K562 (cell line): ENCODE measurements around the gene LRP1-AS. TPM values are rescaled to one million over a fixed set of nuclear protein-coding genes. Genes with fewer than 3 reads are reported as not detected.
A peak's percentile ranks its signal among the peaks of the same experiment; 100 is the strongest.

Experiments used
- ATAC-seq: fragments of 200-7000 bp; cut with Tn5 transposase; 3 replicates; pipeline ENCODE4 v1.9.1; 2020; ENCODE audit warnings: moderate library complexity
- BruUV-seq: library from RNA; stranded (reverse); fragments of 400-500 nt; replicated peaks from 2 replicates; lab custom pipeline; 2021; lab: Mats Ljungman, UMichigan
- CTCF ChIA-PET: fragments of 300-600 bp; formaldehyde crosslinking; extraction: SDS; loops from one replicate; lab custom pipeline; 2021; ENCODE audit warnings: low intra/inter-chr PET ratio; lab: Yijun Ruan, JAX
- POLR2A ChIA-PET: fragments of 300-600, 350-650 bp; sonication (Branson Sonifier 250); formaldehyde crosslinking; extraction: SDS; loops from one replicate; lab custom pipeline; 2021; ENCODE audit warnings: antibody characterized with exemption, inconsistent platforms; lab: Yijun Ruan, JAX
- DNase-seq, 4 experiments: peaks; one replicate each; pipeline versions ENCODE4 v3.0.0 to v3.0.0-alpha.2; 2011 to 2018; ENCODE audit warnings: low spot score in 3 of 4, mixed read lengths in 3 of 4; ENCODE audit errors: extremely low read depth in 1 of 4
- FAIRE-seq: peaks from 2 replicates; lab custom pipeline; 2011; peaks lifted over from hg19 to GRCh38; lab: Jason Lieb, UNC
- H2AFZ ChIP-seq: 2 replicates; pipeline ENCODE4 v1.6.0; 2011; ENCODE audit warnings: low read depth, low read length, control low read depth, inconsistent platforms
- H3K27ac ChIP-seq: fragments of 200-600 bp; 3 replicates; pipeline ENCODE4 v1.8.0; 2011; ENCODE audit warnings: low read depth, mild to moderate bottlenecking, control low read depth, inconsistent platforms, low read length, moderate library complexity, mixed read lengths; ENCODE audit errors: extremely low read depth
- H3K27me3 ChIP-seq, 2 experiments: fragments of 300-600 bp in 1 of 2; 2 replicates in 1 of 2; 3 replicates in 1 of 2; pipeline versions ENCODE4 v1.6.0 to v1.8.0; 2011; ENCODE audit warnings: inconsistent platforms in 2 of 2, low read length in 2 of 2, mild to moderate bottlenecking in 1 of 2, mixed read lengths in 1 of 2, moderate library complexity in 1 of 2; ENCODE audit not compliant: control insufficient read depth in 2 of 2, insufficient read depth in 2 of 2
- H3K36me3 ChIP-seq: fragments of 300-600 bp; 3 replicates; pipeline ENCODE4 v1.8.0; 2011; ENCODE audit warnings: mild to moderate bottlenecking, low read length, inconsistent platforms; ENCODE audit not compliant: control insufficient read depth, insufficient read depth
- H3K4me1 ChIP-seq, 2 experiments: fragments of 200-600 bp in 1 of 2; replicated peaks in 1 of 2; 2 replicates in 1 of 2; 3 replicates in 1 of 2; pipeline versions ENCODE4 v1.5.1 to v1.8.0; 2011; ENCODE audit warnings: inconsistent platforms in 2 of 2, low read length in 2 of 2, mild to moderate bottlenecking in 1 of 2, mixed read lengths in 1 of 2, moderate library complexity in 1 of 2; ENCODE audit not compliant: control insufficient read depth in 2 of 2, insufficient read depth in 2 of 2
- H3K4me2 ChIP-seq: 2 replicates; pipeline ENCODE4 v1.6.1; 2011; ENCODE audit warnings: low read length, control low read depth, inconsistent platforms, mixed read lengths; ENCODE audit not compliant: insufficient read depth
- H3K4me3 ChIP-seq: fragments of 200-600 bp; sonication (generic), shearing (Covaris generic); 2 replicates; pipeline ENCODE4 v1.5.1; 2016; ENCODE audit warnings: control low read depth, inconsistent platforms
- H3K79me2 ChIP-seq: fragments of 200-600 bp; 3 replicates; pipeline ENCODE4 v1.8.0; 2011; ENCODE audit warnings: low read length, inconsistent platforms; ENCODE audit not compliant: control insufficient read depth, insufficient read depth
- H3K9ac ChIP-seq, 2 experiments: 2 replicates each; pipeline versions ENCODE4 v1.6.0 to v1.6.1; 2011; ENCODE audit warnings: low read depth in 2 of 2, low read length in 2 of 2, control low read depth in 1 of 2, inconsistent platforms in 1 of 2, mild to moderate bottlenecking in 1 of 2, mixed read lengths in 1 of 2; ENCODE audit not compliant: insufficient read depth in 1 of 2
- H3K9me1 ChIP-seq: one replicate; pipeline ENCODE4 v1.6.0; 2011; ENCODE audit warnings: inconsistent platforms, mild to moderate bottlenecking, low read length, moderate library complexity; ENCODE audit not compliant: control insufficient read depth, insufficient read depth
- H3K9me3 ChIP-seq: replicated peaks from 2 replicates; pipeline ENCODE4 v1.5.1; 2011; ENCODE audit warnings: low read depth, low read length, inconsistent platforms; ENCODE audit not compliant: control insufficient read depth, insufficient read depth
- H4K20me1 ChIP-seq: replicated peaks from 2 replicates; pipeline ENCODE4 v1.6.1; 2011; ENCODE audit warnings: low read length, inconsistent platforms, mixed read lengths; ENCODE audit not compliant: control insufficient read depth, insufficient read depth
- ZNF134 ChIP-seq: fragments of 250-450 bp; sonication (Bioruptor Pico); conservative IDR thresholded peaks from 2 replicates; pipeline ENCODE4 v1.4.0; 2020
- ZNF316 ChIP-seq: fragments of 450-650 bp; IDR thresholded peaks from 2 replicates; pipeline ENCODE4 v1.6.1; 2016
- WGBS: fragments of 100-300 bp; shearing (Covaris generic); methylation state at CpG from one replicate; pipeline ENCODE4 v1.1.6; 2016; ENCODE audit warnings: low coverage, mixed read lengths; ENCODE audit not compliant: insufficient coverage; ENCODE audit errors: missing lambda C conversion rate; 5-methylcytosine and 5-hydroxymethylcytosine counted together
- in situ Hi-C: fragments of 300-500 bp; cut with MboI; formaldehyde crosslinking; loops from 4 replicates; pipeline ENCODE4 v1.15.0; 2018; ENCODE audit warnings: inconsistent platforms, mixed read lengths
- intact Hi-C: fragments of 100-400 bp; cut with micrococcal nuclease; formaldehyde crosslinking; loops from 2 replicates; pipeline ENCODE4 v1.14.2; 2022
- polyA plus RNA-seq, 8 experiments: library from polyadenylated mRNA; depleted of rRNA in 4 of 8; stranded (reverse) in 5 of 8; unstranded in 3 of 8; fragments of >200 nt; fragmentation: Nextera tagmentation in 2 of 8; fragmentation: Illumina TruSeq in 1 of 8; extraction: Ambion mirVana in 2 of 8; extraction: Trizol in 1 of 8; gene quantifications; 2 replicates each; pipeline versions ENCODE4 v1.2.1 to v1.2.3, GENCODE V29; 2011 to 2014; ENCODE audit warnings: inconsistent platforms in 1 of 8, missing spikeins in 1 of 8
- total RNA-seq, 7 experiments: library from RNA; depleted of rRNA in 6 of 7; stranded (reverse); fragments of >200 nt in 6 of 7; fragmentation: Illumina TruSeq in 2 of 7; extraction: Trizol in 2 of 7; gene quantifications; 2 replicates each; pipeline versions ENCODE4 v1.2.1 to v1.2.3, GENCODE V29; 2011 to 2021; ENCODE audit warnings: low replicate concordance in 1 of 7
- TF ChIP-seq, protein P1 (sequence below): fragments of 450-650 bp; conservative IDR thresholded peaks from 2 replicates; pipeline ENCODE4 v1.6.1; 2016; ENCODE audit warnings: missing genetic modification characterization, low read depth, mild to moderate bottlenecking, missing compliant biosample characterization, moderate library complexity
- TF ChIP-seq, protein P2 (sequence below), 2 experiments: fragments of 450-650 bp; conservative IDR thresholded peaks; 2 replicates each; pipeline ENCODE4 v1.6.1; 2017; ENCODE audit warnings: mild to moderate bottlenecking in 2 of 2, moderate library complexity in 2 of 2
- TF ChIP-seq, protein P3 (sequence below), 3 experiments: IDR thresholded peaks in 2 of 3; conservative IDR thresholded peaks in 1 of 3; 2 replicates each; pipeline ENCODE4 v1.5.1; 2011 to 2012; ENCODE audit warnings: low read length in 3 of 3, mild to moderate bottlenecking in 3 of 3, control low read depth in 2 of 3, improper control_type of control experiment in 1 of 3, inconsistent platforms in 1 of 3, low read depth in 1 of 3, mixed read lengths in 1 of 3, moderate library complexity in 1 of 3; ENCODE audit not compliant: insufficient read depth in 2 of 3

The LRP1-AS gene
- total and polyA plus RNA-seq, 9 of the 15 experiments (the other 6 are each of a cell fraction or from before 2014, with no cell fraction given): not detected

DNA sequence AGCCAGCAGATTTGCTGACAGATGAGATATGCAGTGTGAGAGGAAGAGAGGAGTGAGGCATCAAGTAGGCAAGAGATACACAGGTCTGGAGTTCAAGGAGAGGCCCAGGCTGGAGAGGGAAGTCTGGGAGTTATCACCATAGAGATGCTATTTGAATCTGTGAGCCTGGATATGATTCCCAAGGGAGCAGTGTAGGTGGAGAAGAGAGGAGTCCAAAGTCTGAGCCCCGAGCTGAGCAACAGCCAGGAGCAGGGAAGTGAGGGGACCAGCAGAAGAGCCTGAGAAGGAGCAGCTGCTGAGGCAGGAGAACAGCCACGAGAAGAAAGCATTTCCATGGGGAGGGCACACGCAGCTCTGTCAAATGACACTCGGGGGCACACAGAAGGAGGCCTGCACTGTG, 49.0 kb upstream of the LRP1-AS start:
- peaks cover 44% of the 10 kb centered on the region for H4K20me1 ChIP-seq
- H3K4me2 ChIP-seq: no peak overlapping the region
- no peak overlapping the region for H2AFZ ChIP-seq
- no peaks in the 10 kb centered on the region for H3K79me2 ChIP-seq
- H3K36me3 ChIP-seq: no peaks in the 10 kb centered on the region
- no peaks in the 10 kb centered on the region for H3K9me1 ChIP-seq
- no peak overlapping the region for H3K27ac ChIP-seq
- H3K4me3 ChIP-seq: no peak overlapping the region
- ChIA-PET CTCF (no interaction called here), POLR2A (interaction anchor here (0.5 to 1.1 kb wide), 4 partner anchors 12 to 1238 kb away, joined by 3 to 4 read pairs (median 4); no protein-coding TSS in a partner anchor)
- H3K4me1 ChIP-seq: peaks cover 0 to 62% of the 10 kb centered on the region in 2 experiments; a peak in 2 of 5 replicates
- intact Hi-C loops (loop anchor here (5.0 kb wide), 1 partner anchor 46 kb away; no protein-coding TSS in a partner anchor), in situ Hi-C loops (no loop called here)
- no peaks in the 10 kb centered on the region for H3K9me3 ChIP-seq
- 0% methylated on average over 4 of the region's 4 CpGs for WGBS
- no peak for FAIRE-seq
- TF ChIP-seq, protein P1, sequence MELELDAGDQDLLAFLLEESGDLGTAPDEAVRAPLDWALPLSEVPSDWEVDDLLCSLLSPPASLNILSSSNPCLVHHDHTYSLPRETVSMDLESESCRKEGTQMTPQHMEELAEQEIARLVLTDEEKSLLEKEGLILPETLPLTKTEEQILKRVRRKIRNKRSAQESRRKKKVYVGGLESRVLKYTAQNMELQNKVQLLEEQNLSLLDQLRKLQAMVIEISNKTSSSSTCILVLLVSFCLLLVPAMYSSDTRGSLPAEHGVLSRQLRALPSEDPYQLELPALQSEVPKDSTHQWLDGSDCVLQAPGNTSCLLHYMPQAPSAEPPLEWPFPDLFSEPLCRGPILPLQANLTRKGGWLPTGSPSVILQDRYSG (tag): no peak
- no peak for TF ChIP-seq ZNF134 (CRISPR knock-in tag)
- TF ChIP-seq, protein P2, sequence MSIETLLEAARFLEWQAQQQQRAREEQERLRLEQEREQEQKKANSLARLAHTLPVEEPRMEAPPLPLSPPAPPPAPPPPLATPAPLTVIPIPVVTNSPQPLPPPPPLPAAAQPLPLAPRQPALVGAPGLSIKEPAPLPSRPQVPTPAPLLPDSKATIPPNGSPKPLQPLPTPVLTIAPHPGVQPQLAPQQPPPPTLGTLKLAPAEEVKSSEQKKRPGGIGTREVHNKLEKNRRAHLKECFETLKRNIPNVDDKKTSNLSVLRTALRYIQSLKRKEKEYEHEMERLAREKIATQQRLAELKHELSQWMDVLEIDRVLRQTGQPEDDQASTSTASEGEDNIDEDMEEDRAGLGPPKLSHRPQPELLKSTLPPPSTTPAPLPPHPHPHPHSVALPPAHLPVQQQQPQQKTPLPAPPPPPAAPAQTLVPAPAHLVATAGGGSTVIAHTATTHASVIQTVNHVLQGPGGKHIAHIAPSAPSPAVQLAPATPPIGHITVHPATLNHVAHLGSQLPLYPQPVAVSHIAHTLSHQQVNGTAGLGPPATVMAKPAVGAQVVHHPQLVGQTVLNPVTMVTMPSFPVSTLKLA (conservative IDR thresholded peaks at IDR 0.05): no peak
- TF ChIP-seq, protein P3, sequence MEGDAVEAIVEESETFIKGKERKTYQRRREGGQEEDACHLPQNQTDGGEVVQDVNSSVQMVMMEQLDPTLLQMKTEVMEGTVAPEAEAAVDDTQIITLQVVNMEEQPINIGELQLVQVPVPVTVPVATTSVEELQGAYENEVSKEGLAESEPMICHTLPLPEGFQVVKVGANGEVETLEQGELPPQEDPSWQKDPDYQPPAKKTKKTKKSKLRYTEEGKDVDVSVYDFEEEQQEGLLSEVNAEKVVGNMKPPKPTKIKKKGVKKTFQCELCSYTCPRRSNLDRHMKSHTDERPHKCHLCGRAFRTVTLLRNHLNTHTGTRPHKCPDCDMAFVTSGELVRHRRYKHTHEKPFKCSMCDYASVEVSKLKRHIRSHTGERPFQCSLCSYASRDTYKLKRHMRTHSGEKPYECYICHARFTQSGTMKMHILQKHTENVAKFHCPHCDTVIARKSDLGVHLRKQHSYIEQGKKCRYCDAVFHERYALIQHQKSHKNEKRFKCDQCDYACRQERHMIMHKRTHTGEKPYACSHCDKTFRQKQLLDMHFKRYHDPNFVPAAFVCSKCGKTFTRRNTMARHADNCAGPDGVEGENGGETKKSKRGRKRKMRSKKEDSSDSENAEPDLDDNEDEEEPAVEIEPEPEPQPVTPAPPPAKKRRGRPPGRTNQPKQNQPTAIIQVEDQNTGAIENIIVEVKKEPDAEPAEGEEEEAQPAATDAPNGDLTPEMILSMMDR (IDR thresholded peaks at IDR 0.05 in 2 of 3, conservative IDR thresholded peaks at IDR 0.05 in 1 of 3; ENCODE audit: insufficient read depth in 2 of 3, low read depth in 1 of 3, low read length in 3 of 3): no peak
- peak; percentile 49 for TF ChIP-seq ZNF316
- peak overlapping the region in 1 of 2 experiments; percentile 66; a peak in 1 of 4 replicates for H3K9ac ChIP-seq
- DNase-seq: no peak
- H3K27me3 ChIP-seq: peaks cover 71 to 98% of the 10 kb centered on the region in 2 experiments; a peak in 4 of 5 replicates
- no peak for ATAC-seq
- BruUV-seq: no TSS peak
